ENCODE results near the gene SPATA3.
"Not testable (repeated sequence)": the region's sequence is repeated elsewhere in the genome, so short reads cannot be mapped to it uniquely, and the experiment has no call there.

Gene SPATA3

DNA sequence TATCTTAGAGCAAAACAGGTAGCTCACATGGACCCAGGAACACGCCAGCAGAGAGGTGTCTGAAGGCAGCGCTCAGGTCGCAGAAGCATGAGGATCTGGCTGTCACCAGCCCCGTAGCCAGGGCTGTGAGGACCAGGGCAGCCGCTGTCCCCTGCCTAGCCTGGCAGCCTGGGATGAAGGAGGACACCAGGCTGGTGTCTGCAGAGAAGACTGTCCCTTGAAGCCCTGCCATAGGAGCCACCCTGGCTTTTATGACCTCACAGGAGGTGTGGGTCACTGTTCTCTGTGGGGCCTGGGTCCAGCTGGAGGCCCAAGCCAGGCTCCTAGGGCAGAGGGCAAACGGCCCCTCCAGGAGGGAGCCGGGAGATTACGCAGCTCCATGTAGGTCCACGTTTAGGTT is at the start of gene SPATA3:
SPATA3 (plus strand) TSS at position 301 of the 400 bp plus-strand sequence. CDS start 113 bp downstream, outside the sequence.
- no peak for DNase-seq

DNA sequence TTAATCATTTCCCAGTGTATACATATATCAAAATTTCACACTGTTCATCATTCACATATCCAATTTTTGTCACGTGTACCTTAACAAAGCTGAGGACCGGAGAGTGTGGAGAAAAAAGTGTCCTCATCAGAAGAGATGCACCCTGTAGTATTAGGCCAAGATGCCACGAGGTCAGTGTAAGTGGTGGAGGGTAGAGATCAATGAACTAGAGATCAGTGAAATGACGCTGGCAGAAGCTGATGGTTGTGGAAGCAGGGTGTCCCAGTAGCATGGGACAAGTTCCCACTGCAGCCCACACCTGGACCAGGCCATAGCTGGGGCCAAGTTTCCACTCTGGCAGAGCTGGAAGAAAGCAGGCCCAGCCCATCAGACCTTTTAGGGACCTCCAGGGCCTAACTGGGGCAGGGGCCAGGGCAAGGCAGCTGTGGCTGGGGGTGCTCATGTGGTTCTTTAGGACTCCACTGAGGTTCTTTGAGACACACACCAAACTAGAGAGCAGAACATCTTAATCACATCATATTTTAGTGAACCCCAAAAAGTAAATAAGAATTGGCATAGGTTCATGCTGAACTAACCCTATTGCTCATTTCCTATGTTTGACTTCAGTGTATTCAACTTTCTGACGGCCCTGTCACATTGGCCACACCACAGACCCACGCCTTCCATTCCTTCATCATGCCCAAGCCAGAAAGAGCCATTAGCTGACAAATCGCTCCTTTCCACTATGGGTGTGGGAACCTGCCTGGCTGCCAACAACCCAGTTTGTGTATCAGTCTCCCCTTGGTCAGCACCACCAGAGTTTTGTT is 49.3 kb upstream of the SPATA3 start:
- DNase-seq: no peak

DNA sequence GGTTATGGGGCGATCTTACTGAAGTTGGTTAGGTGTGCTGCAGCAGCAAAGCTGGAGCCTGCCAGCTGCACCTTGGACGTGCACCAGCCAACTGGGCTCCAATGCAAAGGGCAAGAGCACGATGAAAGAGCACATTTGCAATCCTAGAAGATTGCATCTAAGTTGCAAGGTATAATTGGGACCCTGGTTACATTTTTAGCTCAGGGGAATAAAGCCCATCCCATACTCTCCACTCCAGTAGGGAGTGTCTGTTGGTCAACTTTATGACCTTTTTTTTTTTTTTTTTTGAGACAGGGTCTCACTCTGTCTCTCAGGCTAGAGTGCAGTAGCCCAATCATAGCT is 48.7 kb upstream of the SPATA3 start:
- no peak for DNase-seq

DNA sequence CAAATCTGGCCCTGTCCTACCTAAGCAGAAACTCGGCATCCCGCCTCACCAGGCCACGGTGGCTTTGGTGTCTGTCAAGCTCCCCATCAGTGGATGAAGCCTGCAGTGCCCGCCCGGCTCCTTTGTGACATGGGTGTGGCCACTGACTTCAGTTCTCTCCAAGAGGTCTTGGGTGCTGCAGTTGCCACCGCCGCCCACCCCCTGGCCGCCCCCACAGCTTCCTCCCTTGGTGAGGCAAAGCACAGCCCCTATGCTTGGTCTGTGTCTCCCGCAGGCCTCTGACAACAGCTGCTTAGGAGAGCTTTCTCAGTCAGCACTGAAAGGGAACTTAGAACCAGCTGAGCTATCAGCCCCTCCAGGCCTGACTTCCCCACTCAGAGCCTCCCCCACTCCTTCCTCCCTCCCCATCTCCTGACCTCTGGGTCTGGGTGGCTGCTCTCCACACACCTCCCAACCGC is 48.0 kb upstream of the SPATA3 start:
- DNase-seq: no peak

DNA sequence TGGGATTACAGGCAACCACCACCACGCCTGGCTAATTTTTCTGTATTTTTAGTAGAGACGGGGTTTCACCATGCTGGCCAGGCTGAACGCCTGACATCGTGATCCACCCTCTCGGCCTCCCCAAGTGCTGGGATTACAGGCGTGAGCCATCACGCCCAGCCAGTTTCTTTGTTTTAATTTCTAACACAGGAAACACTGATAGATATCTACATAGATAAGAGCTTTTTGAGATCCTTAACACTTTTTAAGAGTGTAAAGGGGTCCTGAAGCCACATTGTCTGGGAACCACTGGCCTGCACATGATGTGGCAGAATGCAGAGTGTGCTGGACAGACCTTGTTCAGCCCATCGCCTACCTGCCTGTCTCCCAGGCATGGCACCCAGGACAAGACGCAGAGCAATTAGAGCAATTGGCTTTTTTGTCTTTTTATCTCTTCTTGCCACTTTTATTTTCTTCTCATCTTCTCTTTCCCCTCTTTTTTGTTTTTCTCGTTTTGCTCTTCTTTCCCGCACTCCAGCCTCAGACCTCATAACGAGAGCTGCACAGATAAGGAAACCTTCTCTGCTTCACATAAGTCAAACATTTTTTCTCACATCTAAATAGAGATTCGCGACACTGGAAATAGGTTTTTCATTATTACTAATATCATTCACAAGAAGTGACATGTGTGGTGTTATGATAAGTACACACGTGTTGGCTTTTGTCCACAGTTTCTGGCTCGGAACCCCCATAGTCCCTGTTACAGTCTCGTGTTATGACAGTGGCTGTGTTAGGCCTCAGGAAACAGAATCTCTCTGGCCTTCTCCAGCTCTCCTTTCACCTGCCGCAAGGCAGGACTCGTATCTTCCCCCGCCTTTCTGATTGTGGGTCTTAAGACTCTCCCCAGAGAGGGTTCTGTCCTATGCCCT is 45.7 kb upstream of the SPATA3 start:
- no peak for DNase-seq

DNA sequence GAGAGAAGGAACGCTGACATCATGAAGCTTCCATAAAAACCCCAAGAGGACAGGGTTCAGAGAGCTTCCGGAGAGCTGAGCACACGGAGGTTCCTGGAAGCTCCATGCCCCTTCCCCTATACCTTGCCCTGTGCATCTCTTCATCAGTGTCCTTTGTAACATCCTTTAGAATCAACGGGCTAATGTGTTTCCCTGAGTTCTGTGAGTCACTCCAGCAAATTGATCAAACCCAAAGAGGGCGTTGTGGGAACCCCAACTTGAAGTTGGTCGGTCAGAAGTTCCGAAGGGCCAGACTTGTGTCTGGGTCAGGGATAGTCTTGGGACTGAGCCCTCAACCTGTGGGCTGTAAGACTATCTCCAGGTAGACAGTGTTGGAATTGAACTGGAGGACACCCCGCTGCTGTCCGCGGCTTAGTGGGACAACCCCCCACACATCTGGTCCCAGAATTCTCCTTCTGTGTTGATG is 45.0 kb upstream of the SPATA3 start:
- DNase-seq: no peak

DNA sequence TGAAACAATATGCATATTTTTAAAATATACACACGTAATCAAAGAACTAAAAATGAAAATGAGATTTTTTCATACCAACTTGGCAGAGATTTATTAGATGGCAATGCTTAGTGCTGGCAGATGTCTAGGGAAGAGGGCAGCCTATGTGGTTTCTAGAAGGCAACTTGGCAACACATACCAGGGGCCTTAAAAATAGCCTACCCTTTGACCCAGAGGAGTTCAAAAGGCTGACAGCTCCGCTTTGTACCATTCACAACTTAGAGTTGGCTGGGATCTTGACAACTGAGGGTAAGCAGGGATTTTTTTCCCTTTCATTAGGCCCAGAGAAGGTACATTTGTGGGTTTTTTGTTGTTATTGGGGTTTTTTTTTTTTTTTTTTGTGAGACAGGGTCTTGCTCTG is 44.5 kb upstream of the SPATA3 start:
- DNase-seq: no peak

DNA sequence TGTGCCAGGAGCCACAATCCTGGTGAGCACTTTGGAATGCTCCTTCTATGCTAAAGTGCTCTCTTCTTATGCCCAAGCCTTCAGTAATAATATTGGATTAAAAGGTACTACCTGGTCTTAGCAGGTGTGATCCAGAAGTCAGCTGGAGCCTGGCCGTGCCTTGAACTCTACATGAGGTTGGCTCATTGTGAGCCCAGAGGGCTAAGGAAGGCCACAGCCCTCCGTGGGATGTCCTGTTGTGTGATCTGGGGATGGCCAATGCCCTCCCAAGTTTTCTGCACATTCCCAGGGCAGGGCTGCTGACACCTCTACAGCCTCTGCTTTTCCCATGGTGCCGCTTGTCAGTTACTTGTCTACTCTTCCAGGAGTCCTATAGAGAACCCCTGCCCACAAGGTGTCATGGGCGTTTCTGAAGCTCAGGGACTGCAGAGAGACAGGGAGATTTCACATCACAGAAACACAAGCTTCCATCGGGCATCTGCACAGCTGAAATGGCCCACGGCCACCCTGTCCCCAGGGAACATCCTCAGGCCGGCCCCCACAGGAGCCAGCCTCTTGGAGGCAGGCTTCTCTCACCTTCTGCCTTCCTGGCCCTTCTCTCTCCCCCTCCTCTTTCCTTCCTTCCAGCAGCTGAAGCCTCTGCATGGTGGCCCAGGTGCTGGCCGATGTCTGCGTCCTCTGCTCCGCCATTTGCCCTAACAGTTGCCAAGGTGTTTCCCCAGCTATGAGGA is 43.5 kb upstream of the SPATA3 start:
- DNase-seq: no peak

DNA sequence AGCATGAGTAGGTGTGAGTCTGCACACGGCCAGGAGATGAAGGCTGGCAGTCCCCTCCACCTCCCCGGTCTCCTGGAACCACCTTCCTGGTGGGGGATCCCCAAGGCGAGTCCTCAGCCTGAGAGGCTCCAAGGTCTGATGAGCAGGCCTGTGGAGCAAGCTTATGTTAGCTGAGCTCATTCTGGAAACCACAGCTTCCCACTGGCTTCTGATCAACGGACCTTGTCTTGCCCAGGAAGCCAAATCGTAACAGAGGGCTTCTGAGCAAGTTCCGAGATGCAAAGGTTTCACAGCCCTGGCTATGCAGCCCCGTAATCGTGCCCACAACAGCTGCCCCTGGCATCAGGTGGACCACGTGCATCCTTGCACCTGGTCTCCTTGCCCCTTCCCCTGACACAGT is 42.1 kb upstream of the SPATA3 start:
- no peak for DNase-seq

DNA sequence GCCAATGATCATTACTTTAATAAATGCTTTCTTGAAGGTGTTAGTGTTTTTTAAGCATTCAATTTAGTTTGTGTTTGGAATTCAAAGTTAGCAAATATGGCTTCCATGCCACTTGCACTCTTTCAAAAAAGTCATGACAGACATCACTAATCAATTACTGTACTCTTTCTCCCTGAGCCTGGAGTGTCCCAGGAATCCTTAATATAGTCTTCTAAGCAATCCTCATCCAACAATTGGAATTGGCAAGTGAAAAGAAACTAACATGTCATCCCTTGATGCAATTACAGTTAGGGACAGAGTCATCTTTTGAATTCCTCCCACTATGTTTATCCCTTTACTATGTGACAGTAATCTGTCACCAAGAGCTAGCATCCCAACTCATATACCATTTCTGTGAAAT is 41.2 kb upstream of the SPATA3 start:
- DNase-seq: no peak

DNA sequence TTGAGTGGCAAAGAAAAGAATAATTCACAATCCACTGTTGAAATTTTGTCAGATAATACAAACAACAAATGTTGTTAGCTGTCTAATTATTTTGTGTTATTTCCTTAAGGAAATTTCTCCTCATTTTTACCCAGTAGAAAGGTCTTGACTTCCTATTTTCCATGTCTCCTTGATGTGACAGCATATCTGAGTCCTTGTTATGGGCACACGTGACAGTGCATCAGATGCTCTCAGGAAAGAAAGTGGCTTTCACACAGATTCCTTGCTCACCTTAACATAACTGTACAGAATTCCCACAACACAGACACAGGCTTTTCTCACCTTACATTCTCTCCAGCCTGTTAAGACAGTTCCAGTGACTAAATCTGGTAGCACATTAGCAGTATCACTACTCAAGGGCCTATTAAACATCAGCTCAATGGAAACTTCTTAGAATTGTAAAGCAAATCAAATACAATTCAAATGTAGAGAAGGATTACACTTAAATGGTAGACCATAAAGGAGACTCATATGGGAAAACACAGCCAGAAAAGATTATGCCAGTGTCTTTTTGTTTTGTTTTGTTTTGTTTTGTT is 40.7 kb upstream of the SPATA3 start:
- DNase-seq: no peak

DNA sequence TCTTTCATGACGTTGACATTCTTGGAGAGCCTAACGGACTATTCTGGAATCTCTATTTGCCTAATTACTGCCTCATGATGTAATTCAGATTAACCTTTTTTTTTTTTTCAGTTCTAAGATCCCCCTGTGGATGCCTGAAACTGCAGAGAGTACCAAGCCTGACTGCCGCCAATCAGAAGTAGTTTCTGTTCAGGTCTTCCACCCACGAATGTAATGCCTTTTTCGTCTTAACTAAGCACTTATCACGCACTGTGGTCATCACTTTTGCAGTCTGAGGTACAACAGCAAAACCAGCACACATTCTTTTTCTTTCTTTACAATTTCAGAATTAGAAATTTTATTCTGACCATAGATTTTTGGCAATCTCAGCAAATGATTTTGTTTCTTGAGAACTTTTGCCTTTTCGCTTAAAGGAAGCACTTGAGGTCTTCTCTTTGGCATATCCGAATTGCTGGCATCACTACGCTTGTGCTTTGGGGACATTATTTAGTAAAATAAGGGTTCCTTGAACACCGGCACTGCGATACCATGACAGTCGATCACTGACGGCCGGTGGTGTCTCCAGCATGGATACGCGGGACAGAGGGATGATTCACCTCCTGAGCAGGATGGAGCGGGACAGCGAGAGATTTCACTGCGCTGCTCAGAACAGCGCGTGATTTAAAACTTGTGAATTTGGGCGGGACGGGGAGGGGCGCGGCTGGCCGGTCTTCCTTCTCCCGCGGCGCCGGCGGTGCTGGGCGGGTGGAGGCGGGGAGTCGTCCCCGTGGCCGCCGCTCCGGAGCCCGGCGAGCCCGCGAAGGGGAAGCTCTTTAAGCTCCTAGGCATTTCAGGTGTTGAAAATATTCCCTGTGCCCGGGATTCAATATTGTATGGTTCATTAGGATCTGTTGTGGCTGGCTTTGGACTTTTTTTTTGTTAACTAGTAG is 38.8 kb upstream of the SPATA3 start:
- no peak for DNase-seq

DNA sequence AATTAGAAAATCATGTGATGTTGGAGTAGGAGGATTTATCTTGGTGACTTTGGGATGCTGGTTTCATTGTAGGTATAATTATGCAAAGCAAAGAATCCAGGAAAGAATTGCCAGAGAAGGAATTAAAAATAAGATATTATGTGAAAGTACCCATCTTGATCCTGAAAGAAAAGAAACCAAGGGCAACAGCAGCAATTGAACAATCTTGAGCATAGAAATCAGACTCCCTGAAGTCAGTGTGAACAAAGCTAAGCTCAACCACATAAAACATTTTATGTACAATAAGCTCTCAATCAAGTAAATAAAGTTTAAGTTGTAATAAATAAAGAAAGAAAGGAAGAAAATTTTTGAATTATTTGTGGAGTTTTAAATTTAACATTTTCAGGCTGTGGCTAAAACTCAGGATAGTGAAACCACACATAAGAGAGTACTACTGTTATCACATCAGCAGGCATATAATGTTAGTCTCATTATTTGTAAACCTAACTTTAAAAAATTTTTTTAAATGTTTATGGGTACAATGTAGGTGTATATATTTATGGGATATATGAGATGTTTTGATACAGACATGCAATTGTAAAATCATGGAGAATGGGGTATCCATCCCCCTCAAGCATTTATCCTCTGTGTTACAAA is 38.0 kb upstream of the SPATA3 start:
- DNase-seq: no peak

DNA sequence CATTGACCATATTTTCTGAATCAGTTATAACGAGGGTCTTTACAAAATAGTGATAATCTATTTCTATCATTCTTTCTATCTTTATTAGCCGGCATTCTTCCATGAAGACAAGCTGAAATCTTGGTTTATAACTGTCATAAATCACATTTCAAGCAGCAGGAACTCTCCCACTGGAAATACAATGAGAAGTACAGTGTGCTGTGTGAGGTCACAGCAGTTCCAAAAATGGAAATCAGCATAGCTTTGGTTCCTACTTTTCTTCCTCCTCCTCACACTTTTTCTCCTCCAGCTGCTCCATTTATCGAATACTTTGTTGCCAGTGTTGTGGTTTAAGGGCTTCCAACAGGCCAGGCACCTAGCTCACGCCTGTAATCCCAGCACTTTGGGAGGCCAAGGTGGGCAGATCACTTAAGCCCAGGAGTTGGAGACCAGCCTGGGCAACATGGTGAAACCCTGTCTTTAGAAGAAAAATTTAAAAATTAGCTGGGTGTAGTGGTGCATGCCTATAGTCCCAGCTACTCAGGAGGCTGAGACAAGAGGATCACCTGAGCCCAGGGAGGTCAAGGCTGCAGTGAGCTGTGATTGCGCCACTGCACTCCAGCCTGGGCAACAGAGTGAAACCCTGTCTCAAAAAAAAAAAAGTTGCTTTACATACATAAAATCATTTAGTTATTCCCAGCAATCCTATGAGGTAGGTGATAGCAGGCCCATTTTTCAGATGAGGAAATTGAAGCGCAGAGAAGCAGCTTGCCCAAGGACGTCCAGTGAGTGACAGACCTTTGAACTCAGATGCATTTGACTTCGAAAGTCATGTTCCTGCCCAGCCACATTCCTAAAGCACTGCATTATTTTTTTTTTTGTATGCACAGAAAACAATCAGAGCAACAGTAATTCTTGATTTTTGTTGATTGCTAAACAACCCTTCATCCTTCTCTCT is 36.8 kb upstream of the SPATA3 start:
- DNase-seq: no peak

DNA sequence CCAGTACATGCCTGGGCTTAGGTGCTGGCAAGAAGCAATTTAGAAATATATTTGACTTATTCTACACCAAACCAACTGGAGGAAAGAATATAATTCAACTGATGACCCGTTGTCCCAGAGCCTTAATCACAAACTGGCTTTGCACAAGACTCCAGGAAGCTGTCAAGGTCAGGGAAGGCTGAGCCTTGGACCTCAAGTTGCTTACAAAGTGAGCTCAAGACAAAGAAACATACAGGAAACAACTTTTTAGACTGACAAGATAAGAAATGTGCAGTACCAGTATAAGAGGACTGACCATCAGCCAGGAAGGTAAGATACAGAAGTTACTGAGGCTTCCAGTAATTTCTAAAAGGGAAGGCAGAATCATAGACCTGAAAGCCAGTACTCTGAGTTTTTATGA is 35.9 kb upstream of the SPATA3 start:
- DNase-seq: no peak

DNA sequence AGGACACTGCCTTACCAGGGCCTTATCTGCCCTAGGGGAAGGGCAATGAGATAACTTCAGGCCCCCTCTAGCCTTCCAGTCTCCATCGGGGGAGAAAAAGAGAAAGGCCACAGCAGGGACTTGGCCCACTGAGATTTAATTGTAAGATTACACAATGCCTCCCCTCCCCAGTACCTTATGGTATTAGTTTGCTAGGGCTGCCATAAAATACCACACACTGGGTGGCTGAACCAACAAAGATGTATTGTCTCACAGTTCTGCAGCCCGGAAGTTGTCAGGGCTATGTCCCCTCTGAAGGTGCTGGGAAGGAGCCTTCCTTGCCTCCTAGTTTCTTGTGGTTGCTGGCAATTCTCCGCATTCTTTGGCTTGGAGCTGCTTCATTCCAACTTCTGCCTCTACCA is 34.8 kb upstream of the SPATA3 start:
- DNase-seq: no peak

DNA sequence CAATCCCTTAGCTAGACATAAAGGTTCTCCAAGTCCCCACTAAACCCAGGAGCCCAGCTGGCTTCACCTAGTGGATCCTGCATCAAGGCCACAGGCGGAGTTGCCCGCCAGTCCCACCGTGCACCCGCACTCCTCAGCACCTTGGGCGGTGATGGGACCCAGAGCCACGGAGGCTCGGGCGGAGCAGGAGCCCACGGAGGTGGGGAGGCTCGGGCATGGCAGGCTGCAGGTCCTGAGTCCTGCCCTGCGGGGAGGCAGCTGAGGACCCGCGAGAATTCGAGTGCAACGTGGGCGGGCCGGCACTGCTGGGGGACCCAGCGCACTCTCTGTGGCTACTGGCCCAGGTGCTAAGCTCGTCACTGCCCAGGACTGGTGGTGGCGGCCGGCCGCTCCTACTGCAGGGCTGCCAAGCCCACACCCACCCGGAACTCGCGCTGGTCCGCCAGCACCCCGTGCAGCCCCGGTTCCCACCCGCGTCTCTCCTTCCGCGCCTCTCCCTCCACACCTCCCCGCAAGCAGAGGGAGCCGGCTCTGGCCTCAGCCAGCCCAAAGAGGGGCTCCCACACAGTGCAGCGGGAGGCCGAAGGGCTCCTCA is 31.7 kb upstream of the SPATA3 start:
- no peak for DNase-seq

DNA sequence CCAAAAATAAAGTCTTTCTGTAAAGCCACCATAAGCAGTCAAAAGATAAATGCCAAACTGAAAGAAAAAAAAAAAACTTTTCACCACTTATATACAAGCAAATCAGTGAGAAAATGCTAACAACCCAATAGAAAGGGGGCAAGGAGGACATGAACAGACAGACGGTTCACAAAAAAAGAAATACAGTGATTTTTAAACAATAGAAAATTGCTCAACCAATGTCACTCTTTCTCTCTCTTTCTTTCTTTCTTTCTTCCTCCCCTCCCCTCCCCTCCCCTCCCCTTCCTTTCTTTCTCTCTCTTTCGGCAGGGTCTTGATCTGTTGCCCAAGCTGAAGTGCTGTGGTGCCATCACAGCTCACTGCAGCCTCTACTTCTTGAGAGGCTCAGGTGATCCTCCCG is 28.8 kb upstream of the SPATA3 start:
- no peak for DNase-seq

DNA sequence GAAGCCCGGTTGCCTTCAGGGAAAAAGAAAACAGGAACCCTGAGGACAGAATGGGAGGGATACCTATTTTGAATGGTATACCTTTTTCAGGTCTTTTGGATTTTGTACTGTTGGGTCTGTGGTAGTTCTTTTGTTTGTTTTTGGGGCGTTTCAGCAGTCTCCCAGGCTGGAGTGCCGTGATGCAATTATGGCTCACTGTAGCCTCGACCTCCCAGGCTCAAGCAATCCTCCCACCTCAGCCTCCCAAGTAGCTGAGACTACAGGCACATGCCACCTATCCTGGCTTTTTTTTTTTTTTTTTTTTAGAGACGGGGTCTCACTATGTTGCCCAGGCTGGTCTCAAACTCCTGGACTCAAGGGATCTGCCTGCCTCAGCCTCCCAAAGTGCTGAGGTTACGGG is 27.6 kb upstream of the SPATA3 start:
- not testable (repeated sequence) for DNase-seq

Measured in activated CD4-positive, alpha-beta T cell treated with anti-CD3 and anti-CD28 coated beads for 1 hour (primary cell).